ENCODE data around the gene COX6B1. TPM values are rescaled to one million over a fixed set of nuclear protein-coding genes. Genes with fewer than 3 reads are reported as not detected.
A peak's percentile ranks its signal among the peaks of the same experiment; 100 is the strongest.

COX6B1 gene
- total RNA-seq, 1 donor from 2014 or later: 217 TPM

- Histone ChIP-seq H3K27me3 (ENCODE audit: control insufficient read depth, insufficient read depth, low read length) (no peaks in the 10 kb centered on the region), H3K36me3 (ENCODE audit: control insufficient read depth, insufficient read depth, low read length) (peaks cover 2% of the 10 kb centered on the region), H3K4me3 (ENCODE audit: low read depth, low read length) (no peak overlapping the region)
- no peak for TF ChIP-seq CTCF (IDR thresholded peaks at IDR 0.05; ENCODE audit: insufficient read depth, low read length, severe bottlenecking)
- DNase-seq (ENCODE audit: low read depth) (no peak), FAIRE-seq (no peak)
Observed at GRCh38 chr19:35623327-35624010, 24.7 kb upstream of the COX6B1 start.

DNA sequence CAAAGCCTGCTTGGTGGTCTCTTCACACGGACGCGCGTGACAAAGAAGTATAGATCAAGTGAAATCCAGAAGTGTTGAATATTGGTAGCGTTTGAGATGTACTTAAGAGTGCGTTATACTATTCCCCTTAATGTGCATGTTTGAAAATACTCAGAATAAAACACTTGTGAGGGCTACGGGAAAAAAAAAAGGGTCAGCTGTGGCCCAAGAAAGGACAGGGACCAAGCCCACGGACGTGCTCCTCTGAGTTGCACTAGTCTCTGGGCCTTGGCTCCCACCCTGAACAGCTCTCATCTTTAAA is 19.9 kb upstream of the COX6B1 start:
- Histone ChIP-seq H3K36me3 (ENCODE audit: control insufficient read depth, insufficient read depth, low read length) (peaks cover 17% of the 10 kb centered on the region), H3K27me3 (ENCODE audit: control insufficient read depth, insufficient read depth, low read length) (no peaks in the 10 kb centered on the region), H3K4me3 (ENCODE audit: low read depth, low read length) (peak overlapping the region; percentile 57)
- TF ChIP-seq CTCF (IDR thresholded peaks at IDR 0.05; ENCODE audit: insufficient read depth, low read length, severe bottlenecking): no peak
- DNase-seq (ENCODE audit: low read depth) (no peak), FAIRE-seq (no peak)

GRCh38 chr19:35628565-35629331 is 19.4 kb upstream of the COX6B1 start, which contains the start of gene RBM42:
RBM42 (plus strand) TSS chr19:35629036; CDS start chr19:35629154, 118 bp downstream.
- no peak for FAIRE-seq

GRCh38 chr19:35629332-35629633 is 18.8 kb upstream of the COX6B1 start:
- FAIRE-seq (no peak), DNase-seq (ENCODE audit: low read depth) (no peak)
- H3K27me3 ChIP-seq (ENCODE audit: control insufficient read depth, insufficient read depth, low read length): no peaks in the 10 kb centered on the region
- TF ChIP-seq CTCF (IDR thresholded peaks at IDR 0.05; ENCODE audit: insufficient read depth, low read length, severe bottlenecking): no peak
- H3K4me3 ChIP-seq (ENCODE audit: low read depth, low read length): peak overlapping the region; percentile 57
- peaks cover 22% of the 10 kb centered on the region for H3K36me3 ChIP-seq (ENCODE audit: control insufficient read depth, insufficient read depth, low read length)

More at GRCh38 chr19:35628565-35629331, 19.4 kb upstream of the COX6B1 start, which contains the start of gene RBM42:
- Histone ChIP-seq H3K36me3 (ENCODE audit: control insufficient read depth, insufficient read depth, low read length) (peaks cover 17% of the 10 kb centered on the region), H3K27me3 (ENCODE audit: control insufficient read depth, insufficient read depth, low read length) (no peaks in the 10 kb centered on the region), H3K4me3 (ENCODE audit: low read depth, low read length) (peak within 1 kb of the TSS; percentile 57)
- TF ChIP-seq CTCF (IDR thresholded peaks at IDR 0.05; ENCODE audit: insufficient read depth, low read length, severe bottlenecking): no peak
- peak; percentile 95 for DNase-seq (ENCODE audit: low read depth)

DNA sequence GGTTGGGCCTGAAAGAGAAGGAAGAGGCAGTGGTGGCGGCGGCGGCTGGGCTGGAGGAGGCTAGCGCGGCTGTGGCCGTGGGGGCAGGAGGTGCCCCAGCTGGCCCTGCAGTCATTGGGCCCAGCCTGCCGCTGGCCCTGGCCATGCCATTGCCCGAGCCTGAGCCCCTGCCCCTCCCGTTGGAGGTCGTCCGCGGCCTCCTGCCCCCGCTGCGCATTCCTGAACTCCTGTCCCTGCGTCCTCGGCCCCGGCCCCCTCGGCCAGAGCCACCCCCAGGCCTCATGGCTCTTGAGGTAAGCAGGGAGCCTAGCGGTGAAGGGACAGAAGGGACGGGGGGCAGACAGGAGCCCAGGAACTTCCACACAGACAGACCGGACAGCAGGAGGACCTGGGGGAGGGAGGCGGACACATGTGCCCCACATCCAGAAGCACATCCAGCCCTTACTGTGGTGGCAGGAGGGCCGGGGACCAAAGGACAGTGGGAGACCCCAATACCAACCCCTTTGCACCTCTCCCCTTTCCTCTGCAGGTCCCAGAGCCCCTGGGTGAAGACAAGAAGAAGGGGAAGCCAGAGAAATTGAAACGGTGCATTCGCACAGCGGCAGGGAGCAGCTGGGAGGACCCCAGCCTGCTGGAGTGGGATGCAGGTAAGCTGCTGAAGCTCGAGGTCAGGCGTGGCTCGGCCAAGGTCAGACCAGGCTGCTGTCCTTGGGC is 14.2 kb upstream of the COX6B1 start:
- DNase-seq (ENCODE audit: low read depth) (no peak), FAIRE-seq (no peak)
- Histone ChIP-seq H3K36me3 (ENCODE audit: control insufficient read depth, insufficient read depth, low read length) (peaks cover 30% of the 10 kb centered on the region), H3K4me3 (ENCODE audit: low read depth, low read length) (no peak overlapping the region), H3K27me3 (ENCODE audit: control insufficient read depth, insufficient read depth, low read length) (no peaks in the 10 kb centered on the region)
- TF ChIP-seq CTCF (IDR thresholded peaks at IDR 0.05; ENCODE audit: insufficient read depth, low read length, severe bottlenecking): no peak

Data from bronchial epithelial cell (primary cell).